ENCODE data around the gene CEACAM19.
"Not testable (repeated sequence)": the region's sequence is repeated elsewhere in the genome, so short reads cannot be mapped to it uniquely, and the experiment has no call there.

The CEACAM19 gene

GRCh38 chr19:44718441-44719261 lies 47.4 kb downstream of the CEACAM19 start:
- Histone ChIP-seq H3K4me2 (ENCODE audit: low read depth, low read length, poor library complexity, severe bottlenecking) (no peak overlapping the region), H2AFZ (ENCODE audit: low read length) (no peak overlapping the region), H3K4me1 (ENCODE audit: insufficient read depth, low read length, poor library complexity, severe bottlenecking) (peaks cover 5% of the 10 kb centered on the region), H3K9ac (ENCODE audit: low read depth, low read length, poor library complexity, severe bottlenecking) (no peak overlapping the region), H3K9me3 (ENCODE audit: insufficient read depth, low read depth, low read length) (0 out of 2 replicates have a peak, but pooled peaks cover 5% of the 10 kb centered on the region), H3F3A (ENCODE audit: low read depth) (no peaks in the 10 kb centered on the region), H3K9me2 (replicated peaks; ENCODE audit: low read depth, low read length) (no peaks in the 10 kb centered on the region), H3K27me3 (ENCODE audit: insufficient read depth, low read length, poor library complexity, severe bottlenecking) (no peaks in the 10 kb centered on the region), H4K20me1 (ENCODE audit: insufficient read depth, low read length, poor library complexity, severe bottlenecking) (no peaks in the 10 kb centered on the region), H3K4me3 (ENCODE audit: low read length, poor library complexity, severe bottlenecking) (no peak overlapping the region), H3K79me2 (ENCODE audit: insufficient read depth, low read length) (no peaks in the 10 kb centered on the region), H3K36me3 (ENCODE audit: insufficient read depth, low read length) (no peaks in the 10 kb centered on the region)
- TF ChIP-seq CTCF (conservative IDR thresholded peaks at IDR 0.05; ENCODE audit: low read length), result no peak
- no peak for TF ChIP-seq EZH2phosphoT487 (IDR thresholded peaks at IDR 0.05; ENCODE audit: borderline replicate concordance)

- H3K4me3 ChIP-seq (ENCODE audit: low read length, poor library complexity, severe bottlenecking), result no peak overlapping the region
- H3F3A ChIP-seq (ENCODE audit: low read depth), result no peaks in the 10 kb centered on the region
- H3K4me2 ChIP-seq (ENCODE audit: low read depth, low read length, poor library complexity, severe bottlenecking), result no peak overlapping the region
- H3K79me2 ChIP-seq (ENCODE audit: insufficient read depth, low read length), result no peaks in the 10 kb centered on the region
- H3K36me3 ChIP-seq (ENCODE audit: insufficient read depth, low read length), result no peaks in the 10 kb centered on the region
- H2AFZ ChIP-seq (ENCODE audit: low read length), result no peak overlapping the region
- no peaks in the 10 kb centered on the region for H3K9me2 ChIP-seq (replicated peaks; ENCODE audit: low read depth, low read length)
- no peak overlapping the region for H3K9ac ChIP-seq (ENCODE audit: low read depth, low read length, poor library complexity, severe bottlenecking)
- 0 out of 2 replicates have a peak, but pooled peaks cover 5% of the 10 kb centered on the region for H3K9me3 ChIP-seq (ENCODE audit: insufficient read depth, low read depth, low read length)
- no peaks in the 10 kb centered on the region for H4K20me1 ChIP-seq (ENCODE audit: insufficient read depth, low read length, poor library complexity, severe bottlenecking)
- peaks cover 5% of the 10 kb centered on the region for H3K4me1 ChIP-seq (ENCODE audit: insufficient read depth, low read length, poor library complexity, severe bottlenecking)
- no peak for TF ChIP-seq CTCF (conservative IDR thresholded peaks at IDR 0.05; ENCODE audit: low read length)
- TF ChIP-seq EZH2phosphoT487 (IDR thresholded peaks at IDR 0.05; ENCODE audit: borderline replicate concordance), result no peak
- H3K27me3 ChIP-seq (ENCODE audit: insufficient read depth, low read length, poor library complexity, severe bottlenecking), result no peaks in the 10 kb centered on the region
These were observed 48.0 kb downstream of the CEACAM19 start for GRCh38 chr19:44719262-44719701.

- not testable (repeated sequence) for H3K9me3 ChIP-seq (ENCODE audit: insufficient read depth, low read depth, low read length); H3K79me2 ChIP-seq (ENCODE audit: insufficient read depth, low read length); H3K4me1 ChIP-seq (ENCODE audit: insufficient read depth, low read length, poor library complexity, severe bottlenecking); H2AFZ ChIP-seq (ENCODE audit: low read length); H3F3A ChIP-seq (ENCODE audit: low read depth); H4K20me1 ChIP-seq (ENCODE audit: insufficient read depth, low read length, poor library complexity, severe bottlenecking); H3K9me2 ChIP-seq (replicated peaks; ENCODE audit: low read depth, low read length); H3K4me3 ChIP-seq (ENCODE audit: low read length, poor library complexity, severe bottlenecking); H3K9ac ChIP-seq (ENCODE audit: low read depth, low read length, poor library complexity, severe bottlenecking); H3K36me3 ChIP-seq (ENCODE audit: insufficient read depth, low read length); H3K4me2 ChIP-seq (ENCODE audit: low read depth, low read length, poor library complexity, severe bottlenecking); H3K27me3 ChIP-seq (ENCODE audit: insufficient read depth, low read length, poor library complexity, severe bottlenecking)
These were observed 49.1 kb downstream of the CEACAM19 start for GRCh38 chr19:44720396-44720795.

GRCh38 chr19:44720945-44721344 lies 49.7 kb downstream of the CEACAM19 start:
- no peaks in the 10 kb centered on the region for H3K9me2 ChIP-seq (replicated peaks; ENCODE audit: low read depth, low read length)
- no peaks in the 10 kb centered on the region for H3K79me2 ChIP-seq (ENCODE audit: insufficient read depth, low read length)
- no peaks in the 10 kb centered on the region for H3K36me3 ChIP-seq (ENCODE audit: insufficient read depth, low read length)
- H3K4me1 ChIP-seq (ENCODE audit: insufficient read depth, low read length, poor library complexity, severe bottlenecking), result peaks cover 5% of the 10 kb centered on the region
- H3F3A ChIP-seq (ENCODE audit: low read depth), result no peaks in the 10 kb centered on the region
- H2AFZ ChIP-seq (ENCODE audit: low read length), result no peak overlapping the region
- no peak overlapping the region for H3K4me3 ChIP-seq (ENCODE audit: low read length, poor library complexity, severe bottlenecking)
- H3K4me2 ChIP-seq (ENCODE audit: low read depth, low read length, poor library complexity, severe bottlenecking), result no peak overlapping the region
- H3K9ac ChIP-seq (ENCODE audit: low read depth, low read length, poor library complexity, severe bottlenecking), result no peak overlapping the region
- H4K20me1 ChIP-seq (ENCODE audit: insufficient read depth, low read length, poor library complexity, severe bottlenecking), result no peaks in the 10 kb centered on the region
- TF ChIP-seq CTCF (conservative IDR thresholded peaks at IDR 0.05; ENCODE audit: low read length), result no peak
- TF ChIP-seq EZH2phosphoT487 (IDR thresholded peaks at IDR 0.05; ENCODE audit: borderline replicate concordance), result no peak
- H3K9me3 ChIP-seq (ENCODE audit: insufficient read depth, low read depth, low read length), result no peaks in the 10 kb centered on the region
- no peaks in the 10 kb centered on the region for H3K27me3 ChIP-seq (ENCODE audit: insufficient read depth, low read length, poor library complexity, severe bottlenecking)

- not testable (repeated sequence) for H3K4me1 ChIP-seq (ENCODE audit: insufficient read depth, low read length, poor library complexity, severe bottlenecking); H3F3A ChIP-seq (ENCODE audit: low read depth); H3K36me3 ChIP-seq (ENCODE audit: insufficient read depth, low read length); H3K4me2 ChIP-seq (ENCODE audit: low read depth, low read length, poor library complexity, severe bottlenecking); H3K27me3 ChIP-seq (ENCODE audit: insufficient read depth, low read length, poor library complexity, severe bottlenecking); H4K20me1 ChIP-seq (ENCODE audit: insufficient read depth, low read length, poor library complexity, severe bottlenecking); H3K9me3 ChIP-seq (ENCODE audit: insufficient read depth, low read depth, low read length); H3K4me3 ChIP-seq (ENCODE audit: low read length, poor library complexity, severe bottlenecking); H3K9me2 ChIP-seq (replicated peaks; ENCODE audit: low read depth, low read length); H3K79me2 ChIP-seq (ENCODE audit: insufficient read depth, low read length); H3K9ac ChIP-seq (ENCODE audit: low read depth, low read length, poor library complexity, severe bottlenecking); H2AFZ ChIP-seq (ENCODE audit: low read length)
These were observed 50.1 kb downstream of the CEACAM19 start for GRCh38 chr19:44721369-44721768.

Data from Loucy (cell line).